Activated naive CD4-positive, alpha-beta T cell treated with anti-CD3 and anti-CD28 coated beads for 36 hours (primary cell): ENCODE data around the gene CISH. TPM values are rescaled to one million over a fixed set of nuclear protein-coding genes. Genes with fewer than 3 reads are reported as not detected.

ENCODE experiments used
- CTCF ChIA-PET: fragments of 350-600 bp; sonication (Branson Sonifier 250); formaldehyde crosslinking; loops from one replicate; lab custom pipeline; 2021; ENCODE audit warnings: antibody characterized with exemption; lab: Charles Lee
- DNase-seq: peaks from one replicate; pipeline ENCODE4 v3.0.0-alpha.2; 2020
- H3K27ac Mint-ChIP-seq: one replicate; pipeline ENCODE4 v1.8.0; 2021; ENCODE audit warnings: mild to moderate bottlenecking, mixed read lengths
- H3K27me3 Mint-ChIP-seq: one replicate; pipeline ENCODE4 v1.8.0; 2021; ENCODE audit warnings: low read depth, mixed read lengths
- H3K36me3 Mint-ChIP-seq: one replicate; pipeline ENCODE4 v1.8.0; 2021; ENCODE audit warnings: low read depth, mixed read lengths
- H3K4me1 Mint-ChIP-seq: one replicate; pipeline ENCODE4 v1.8.0; 2021; ENCODE audit warnings: low read depth, mixed read lengths
- H3K4me3 Mint-ChIP-seq: one replicate; pipeline ENCODE4 v1.8.0; 2021; ENCODE audit warnings: mild to moderate bottlenecking, moderate library complexity, mixed read lengths
- H3K9me3 Mint-ChIP-seq: one replicate; pipeline ENCODE4 v1.8.0; 2021; ENCODE audit warnings: mixed read lengths
- intact Hi-C: fragments of 100-400 bp; cut with micrococcal nuclease; formaldehyde crosslinking; loops from one replicate; pipeline ENCODE4 v1.15.1; 2023
- total RNA-seq, 2 experiments: library from RNA; stranded (reverse); gene quantifications; one replicate each; pipeline ENCODE4 v1.2.3, GENCODE V29; 2021

CISH gene
- total RNA-seq, 2 experiments from 2014 or later = 136 to 138 TPM

- Mint-ChIP-seq H3K4me3 (no peak overlapping the region), H3K4me1 (peaks cover 91% of the 10 kb centered on the region), H3K27me3 (no peaks in the 10 kb centered on the region), H3K27ac (peak overlapping the region; percentile 91), H3K9me3 (no peaks in the 10 kb centered on the region), H3K36me3 (peaks cover 50% of the 10 kb centered on the region)
- CTCF ChIA-PET = interaction anchor here (1.4 to 13.4 kb wide), 4 partner anchors 8 to 53 kb away, joined by 3 to 376 read pairs (median 42); partner anchors contain the start of genes C3orf18 and HEMK1
- DNase-seq = no peak
- intact Hi-C loops = no loop called here
Measured at GRCh38 chr3:50622881-50623280, 11.3 kb upstream of the CISH start.

- Mint-ChIP-seq H3K4me1 (peaks cover 78% of the 10 kb centered on the region), H3K9me3 (no peaks in the 10 kb centered on the region), H3K4me3 (no peak overlapping the region), H3K27ac (peak overlapping the region; percentile 86), H3K27me3 (no peaks in the 10 kb centered on the region), H3K36me3 (peaks cover 42% of the 10 kb centered on the region)
- CTCF ChIA-PET = interaction anchor here (2.1 to 13.4 kb wide), 4 partner anchors 10 to 51 kb away, joined by 11 to 376 read pairs (median 40); partner anchors contain the start of genes C3orf18 and HEMK1
- intact Hi-C loops = no loop called here
- DNase-seq = no peak
Measured at GRCh38 chr3:50620820-50621219, 9.2 kb upstream of the CISH start.

DNA sequence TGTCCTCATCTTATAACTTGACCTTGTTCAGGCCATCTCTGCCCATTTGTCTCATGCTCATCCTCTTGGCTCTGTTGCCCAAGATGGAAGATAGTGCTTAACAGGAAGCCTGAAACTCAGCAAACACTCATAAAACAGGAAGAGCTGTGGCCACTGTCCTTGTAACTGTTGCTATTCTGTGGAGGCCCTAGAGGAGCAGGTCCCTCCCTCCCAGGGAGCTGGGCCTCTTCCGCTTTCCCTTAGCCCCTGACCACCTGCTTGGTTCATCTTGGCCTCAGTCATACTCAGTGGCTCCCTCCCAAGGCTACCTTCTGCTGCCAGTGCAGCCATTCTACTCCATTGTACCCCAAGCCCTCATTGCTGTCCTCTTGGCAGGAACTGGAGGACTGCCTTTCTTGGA is 8.8 kb upstream of the CISH start:
- peak overlapping the region; percentile 86 for H3K27ac Mint-ChIP-seq
- H3K4me3 Mint-ChIP-seq = peak overlapping the region; percentile 31
- H3K36me3 Mint-ChIP-seq = peaks cover 42% of the 10 kb centered on the region
- no peak for DNase-seq
- H3K4me1 Mint-ChIP-seq = peaks cover 79% of the 10 kb centered on the region
- intact Hi-C loops = no loop called here
- H3K9me3 Mint-ChIP-seq = no peaks in the 10 kb centered on the region
- CTCF ChIA-PET = interaction anchor here (0.8 to 13.4 kb wide), 6 partner anchors 11 to 56 kb away, joined by 3 to 376 read pairs (median 11); partner anchors contain the start of genes C3orf18 and HEMK1
- H3K27me3 Mint-ChIP-seq = no peaks in the 10 kb centered on the region

GRCh38 chr3:50617911-50618481 is 6.4 kb upstream of the CISH start:
- DNase-seq = no peak
- H3K27me3 Mint-ChIP-seq = no peaks in the 10 kb centered on the region
- peak overlapping the region; percentile 86 for H3K27ac Mint-ChIP-seq
- H3K4me1 Mint-ChIP-seq = peaks cover 68% of the 10 kb centered on the region
- H3K36me3 Mint-ChIP-seq = peaks cover 37% of the 10 kb centered on the region
- intact Hi-C loops = loop anchor here (2.0 to 10.0 kb wide), 4 partner anchors 657 to 1657 kb away; partner anchors contain the start of genes TEX264 and WDR82
- H3K4me3 Mint-ChIP-seq = peak overlapping the region; percentile 77
- CTCF ChIA-PET = interaction anchor here (0.6 to 13.4 kb wide), 6 partner anchors 9 to 772 kb away, joined by 4 to 376 read pairs (median 22); partner anchors contain the start of genes C3orf18 and HEMK1
- H3K9me3 Mint-ChIP-seq = no peaks in the 10 kb centered on the region

DNA sequence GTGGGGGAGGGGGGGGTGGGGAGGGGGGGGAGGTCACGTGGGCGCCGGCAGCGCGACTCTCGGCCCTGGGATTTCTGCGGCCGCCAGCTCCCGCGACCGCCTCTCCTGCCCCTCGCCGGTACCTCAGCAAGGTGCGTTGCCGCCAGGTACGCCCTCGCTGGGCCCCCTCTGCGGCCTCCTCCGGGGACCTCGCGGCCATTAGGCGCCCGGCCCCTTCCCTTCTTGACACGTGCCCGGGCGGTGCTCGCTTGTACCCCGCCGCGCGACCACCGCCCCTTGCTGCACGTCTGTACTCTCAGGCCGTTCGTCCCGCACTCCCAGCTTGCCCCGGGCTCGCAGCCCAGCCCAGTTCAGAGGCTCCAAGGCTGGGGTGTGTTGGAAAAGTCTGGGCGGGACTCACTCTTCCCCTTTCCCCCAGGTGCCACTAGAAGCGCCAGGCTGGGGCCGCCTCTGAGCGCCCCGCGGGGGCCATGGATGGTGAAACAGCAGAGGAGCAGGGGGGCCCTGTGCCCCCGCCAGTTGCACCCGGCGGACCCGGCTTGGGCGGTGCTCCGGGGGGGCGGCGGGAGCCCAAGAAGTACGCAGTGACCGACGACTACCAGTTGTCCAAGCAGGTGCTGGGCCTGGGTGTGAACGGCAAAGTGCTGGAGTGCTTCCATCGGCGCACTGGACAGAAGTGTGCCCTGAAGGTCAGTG is 5.7 kb upstream of the CISH start, which contains the start of gene MAPKAPK3:
Gene MAPKAPK3, plus strand, starts transcription at position 56 of the 696 bp plus-strand sequence. Its CDS starts 415 bp downstream, at position 471.
- H3K27me3 Mint-ChIP-seq = no peaks in the 10 kb centered on the region
- peaks cover 60% of the 10 kb centered on the region for H3K4me1 Mint-ChIP-seq
- intact Hi-C loops = loop anchor here (2.0 to 10.0 kb wide), 4 partner anchors 658 to 1658 kb away; partner anchors contain the start of genes TEX264 and WDR82

DNA sequence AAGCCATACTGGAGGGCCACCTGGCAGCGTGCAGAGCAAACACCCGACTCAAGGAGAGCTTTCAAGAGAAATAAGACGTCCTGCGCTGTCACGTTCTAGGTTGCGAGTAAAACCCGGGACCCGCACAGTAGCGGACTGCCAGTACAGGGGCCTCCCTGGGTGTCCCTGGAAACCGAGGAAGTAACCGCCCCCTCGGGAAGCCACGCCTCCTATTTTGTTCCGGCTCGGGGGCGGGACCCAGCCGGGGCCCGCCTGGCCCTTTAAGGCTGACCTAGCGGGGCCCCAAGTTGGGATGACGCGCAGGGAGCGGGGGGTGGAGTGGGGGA is 5.2 kb upstream of the CISH start:
- intact Hi-C loops = loop anchor here (1.0 to 10.0 kb wide), 11 partner anchors 8 to 1658 kb away; partner anchors contain the start of genes DOCK3, MANF, RBM15B and TEX264
- CTCF ChIA-PET = interaction anchor here (0.7 to 13.4 kb wide), 30 partner anchors 8 to 773 kb away, joined by 3 to 376 read pairs (median 6); partner anchors contain the start of genes C3orf18, DOCK3, HEMK1 and MANF
- Mint-ChIP-seq H3K36me3 (peaks cover 44% of the 10 kb centered on the region), H3K4me3 (peak overlapping the region; percentile 77), H3K27ac (peak overlapping the region; percentile 86), H3K4me1 (peaks cover 55% of the 10 kb centered on the region), H3K9me3 (no peaks in the 10 kb centered on the region), H3K27me3 (no peaks in the 10 kb centered on the region)
- peak; percentile 98 for DNase-seq

More for the DNA sequence above, 5.7 kb upstream of the CISH start, which contains the start of gene MAPKAPK3:
- CTCF ChIA-PET = interaction anchor here (1.0 to 13.4 kb wide), 22 partner anchors 9 to 772 kb away, joined by 3 to 376 read pairs (median 6); partner anchors contain the start of genes C3orf18, DOCK3, HEMK1 and MANF
- peak within 1 kb of the TSS; percentile 77 for H3K4me3 Mint-ChIP-seq
- peak; percentile 48 for DNase-seq
- H3K9me3 Mint-ChIP-seq = no peaks in the 10 kb centered on the region
- peak within 1 kb of the TSS; percentile 86 for H3K27ac Mint-ChIP-seq
- peaks cover 42% of the 10 kb centered on the region for H3K36me3 Mint-ChIP-seq

- intact Hi-C loops = loop anchor here (1.0 to 10.0 kb wide), 11 partner anchors 8 to 1659 kb away; partner anchors contain the start of genes DOCK3, MANF, RBM15B and TEX264
- Mint-ChIP-seq H3K9me3 (no peaks in the 10 kb centered on the region), H3K36me3 (peaks cover 48% of the 10 kb centered on the region), H3K4me3 (peak overlapping the region; percentile 77), H3K27ac (peak overlapping the region; percentile 86), H3K4me1 (peaks cover 55% of the 10 kb centered on the region), H3K27me3 (no peaks in the 10 kb centered on the region)
- peak; percentile 91 for DNase-seq
- CTCF ChIA-PET = interaction anchor here (0.6 to 13.4 kb wide), 37 partner anchors 8 to 1171 kb away, joined by 3 to 376 read pairs (median 5); partner anchors contain the start of genes C3orf18, DOCK3, HEMK1 and MANF
Measured at GRCh38 chr3:50616003-50616769, 4.6 kb upstream of the CISH start.

GRCh38 chr3:50615190-50615589 is 3.6 kb upstream of the CISH start:
- DNase-seq = no peak
- Mint-ChIP-seq H3K36me3 (peaks cover 49% of the 10 kb centered on the region), H3K9me3 (no peaks in the 10 kb centered on the region), H3K27me3 (no peaks in the 10 kb centered on the region), H3K4me1 (peaks cover 45% of the 10 kb centered on the region), H3K4me3 (no peak overlapping the region), H3K27ac (no peak overlapping the region)
- CTCF ChIA-PET = interaction anchor here (0.5 to 13.4 kb wide), 22 partner anchors 9 to 774 kb away, joined by 3 to 376 read pairs (median 8); partner anchors contain the start of genes C3orf18, DOCK3 and HEMK1
- intact Hi-C loops = loop anchor here (10.0 kb wide), 1 partner anchor 1660 kb away; the partner anchor contains the start of gene WDR82

- CTCF ChIA-PET = interaction anchor here (0.6 to 13.4 kb wide), 17 partner anchors 9 to 775 kb away, joined by 3 to 376 read pairs (median 6); partner anchors contain the start of genes C3orf18 and HEMK1
- Mint-ChIP-seq H3K27me3 (no peaks in the 10 kb centered on the region), H3K4me1 (peaks cover 29% of the 10 kb centered on the region)
Measured at GRCh38 chr3:50612970-50613846, 1.6 kb upstream of the CISH start.

GRCh38 chr3:50612234-50612882 is 784 bp upstream of the CISH start:
- Mint-ChIP-seq H3K4me3 (peak overlapping the region; percentile 96), H3K27me3 (no peaks in the 10 kb centered on the region), H3K9me3 (no peaks in the 10 kb centered on the region), H3K27ac (peak overlapping the region; percentile 99), H3K36me3 (peaks cover 63% of the 10 kb centered on the region), H3K4me1 (peaks cover 34% of the 10 kb centered on the region)
- CTCF ChIA-PET = interaction anchor here (0.7 to 13.4 kb wide), 15 partner anchors 8 to 775 kb away, joined by 3 to 376 read pairs (median 6); partner anchors contain the start of genes C3orf18 and HEMK1
- intact Hi-C loops = loop anchor here (1.0 to 10.0 kb wide), 5 partner anchors 22 to 1662 kb away; partner anchors contain the start of genes GNAI2, MANF and WDR82
- DNase-seq = peak; percentile 51

More at GRCh38 chr3:50612970-50613846, 1.6 kb upstream of the CISH start:
- peak overlapping the region; percentile 96 for H3K4me3 Mint-ChIP-seq
- peaks cover 57% of the 10 kb centered on the region for H3K36me3 Mint-ChIP-seq
- no peaks in the 10 kb centered on the region for H3K9me3 Mint-ChIP-seq
- DNase-seq = peak; percentile 23
- intact Hi-C loops = loop anchor here (1.0 to 10.0 kb wide), 5 partner anchors 23 to 1662 kb away; partner anchors contain the start of genes GNAI2, MANF and WDR82
- H3K27ac Mint-ChIP-seq = peak overlapping the region; percentile 99
